ENCODE data around the gene IFT122.

- TF ChIP-seq, protein P1, sequence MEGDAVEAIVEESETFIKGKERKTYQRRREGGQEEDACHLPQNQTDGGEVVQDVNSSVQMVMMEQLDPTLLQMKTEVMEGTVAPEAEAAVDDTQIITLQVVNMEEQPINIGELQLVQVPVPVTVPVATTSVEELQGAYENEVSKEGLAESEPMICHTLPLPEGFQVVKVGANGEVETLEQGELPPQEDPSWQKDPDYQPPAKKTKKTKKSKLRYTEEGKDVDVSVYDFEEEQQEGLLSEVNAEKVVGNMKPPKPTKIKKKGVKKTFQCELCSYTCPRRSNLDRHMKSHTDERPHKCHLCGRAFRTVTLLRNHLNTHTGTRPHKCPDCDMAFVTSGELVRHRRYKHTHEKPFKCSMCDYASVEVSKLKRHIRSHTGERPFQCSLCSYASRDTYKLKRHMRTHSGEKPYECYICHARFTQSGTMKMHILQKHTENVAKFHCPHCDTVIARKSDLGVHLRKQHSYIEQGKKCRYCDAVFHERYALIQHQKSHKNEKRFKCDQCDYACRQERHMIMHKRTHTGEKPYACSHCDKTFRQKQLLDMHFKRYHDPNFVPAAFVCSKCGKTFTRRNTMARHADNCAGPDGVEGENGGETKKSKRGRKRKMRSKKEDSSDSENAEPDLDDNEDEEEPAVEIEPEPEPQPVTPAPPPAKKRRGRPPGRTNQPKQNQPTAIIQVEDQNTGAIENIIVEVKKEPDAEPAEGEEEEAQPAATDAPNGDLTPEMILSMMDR (IDR thresholded peaks at IDR 0.05; ENCODE audit: low read length) = no peak
- no peak for TF ChIP-seq EZH2 (IDR thresholded peaks at IDR 0.05; ENCODE audit: borderline replicate concordance, low read length)
Measured at GRCh38 chr3:129500334-129500658, 60.3 kb downstream of the IFT122 start.
